Mononuclear cell (primary cell): Measurements from ENCODE around the gene ZNF12. TPM values are rescaled to one million over a fixed set of nuclear protein-coding genes. Genes with fewer than 3 reads are reported as not detected.

ENCODE experiments used
- H3K27me3 ChIP-seq: 2 replicates; pipeline ENCODE4 v1.6.0; 2011; ENCODE audit warnings: low read length, control low read depth; ENCODE audit not compliant: insufficient read depth
- H3K4me1 ChIP-seq: 2 replicates; pipeline ENCODE4 v1.5.1; 2011; ENCODE audit warnings: mild to moderate bottlenecking, low read length, control low read depth; ENCODE audit not compliant: insufficient read depth
- H3K4me3 ChIP-seq: 2 replicates; pipeline ENCODE4 v1.5.1; 2011; ENCODE audit warnings: mild to moderate bottlenecking, low read length, moderate library complexity
- H3K9me3 ChIP-seq: 2 replicates; pipeline ENCODE4 v1.5.1; 2011; ENCODE audit warnings: low read depth, mild to moderate bottlenecking, control low read depth, low read length
- total RNA-seq: library from RNA; depleted of rRNA; stranded (reverse); fragments of >200 nt; gene quantifications from one replicate; pipeline ENCODE4 v1.2.3, GENCODE V29; 2012

ZNF12 gene
- total RNA-seq, 1 donor, result 17.0 TPM

DNA sequence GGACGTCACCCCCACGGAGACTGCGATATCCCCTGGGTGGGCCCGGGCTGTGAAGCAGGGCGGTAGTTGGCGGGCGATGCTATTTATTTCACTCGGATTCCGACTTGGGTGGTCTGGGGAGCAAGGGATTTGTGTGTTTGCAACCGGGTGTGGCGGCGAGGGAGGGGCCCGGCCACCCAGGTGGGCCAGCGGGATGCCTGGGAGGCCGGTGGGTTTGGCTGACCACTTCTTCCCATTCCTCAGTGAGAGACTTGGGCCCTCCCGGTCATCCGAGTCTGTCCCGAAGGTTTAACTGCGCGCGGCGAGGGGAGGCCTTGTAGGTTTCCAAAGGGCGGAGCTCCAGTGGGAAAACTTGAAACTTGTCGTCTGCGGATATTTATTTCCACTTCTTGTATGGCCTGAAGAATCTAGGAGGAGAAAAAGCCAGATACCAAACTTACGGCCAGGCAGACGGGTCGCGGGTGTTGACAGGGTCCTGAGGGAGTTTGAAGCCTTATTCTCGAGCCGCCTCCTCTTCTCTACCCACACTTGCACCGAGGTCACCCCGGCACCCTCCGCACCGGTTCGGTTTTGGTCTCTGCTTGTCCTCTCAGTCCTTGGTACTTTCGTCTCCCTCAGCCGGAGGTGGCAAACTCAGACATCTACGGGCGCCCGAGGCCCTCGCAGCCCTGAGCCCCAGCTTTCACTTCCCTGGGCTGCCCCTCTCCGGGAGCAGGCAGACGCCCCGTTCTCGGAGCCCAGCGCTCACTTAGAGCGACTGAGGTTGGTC is 51.7 kb downstream of the ZNF12 start:
- no peak overlapping the region for H3K4me3 ChIP-seq
- H3K9me3 ChIP-seq, result no peaks in the 10 kb centered on the region
- no peaks in the 10 kb centered on the region for H3K27me3 ChIP-seq
- H3K4me1 ChIP-seq, result no peaks in the 10 kb centered on the region

DNA sequence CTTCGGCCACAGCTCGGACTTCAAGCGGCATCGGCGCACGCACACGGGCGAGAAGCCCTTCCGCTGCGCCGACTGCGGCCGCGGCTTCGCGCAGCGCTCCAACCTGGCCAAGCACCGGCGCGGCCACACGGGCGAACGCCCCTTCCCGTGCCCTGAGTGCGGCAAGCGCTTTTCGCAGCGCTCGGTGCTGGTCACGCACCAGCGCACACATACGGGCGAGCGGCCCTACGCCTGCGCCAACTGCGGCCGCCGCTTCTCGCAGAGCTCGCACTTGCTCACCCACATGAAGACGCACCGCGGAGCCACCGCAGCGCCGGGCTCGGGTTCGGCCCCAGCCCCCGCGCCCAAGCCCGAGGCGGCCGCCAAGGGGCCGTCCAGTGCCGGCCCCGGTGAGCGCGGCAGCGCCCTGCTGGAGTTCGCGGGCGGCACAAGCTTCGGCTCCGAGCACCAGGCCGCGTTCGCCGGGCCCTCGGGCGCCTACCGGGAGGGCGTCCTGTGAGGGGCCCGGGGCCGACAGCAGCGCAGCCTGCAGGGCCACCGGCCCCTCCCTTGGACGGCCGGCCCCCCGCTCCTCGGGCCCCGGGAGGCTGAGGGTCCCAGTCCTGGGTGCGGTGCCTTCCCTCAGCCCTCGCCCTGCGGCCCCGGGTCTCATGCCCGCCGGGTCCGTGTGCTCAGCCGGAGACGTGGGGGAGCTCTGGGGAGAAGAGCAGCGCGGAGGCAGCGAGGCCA is 52.5 kb downstream of the ZNF12 start:
- no peaks in the 10 kb centered on the region for H3K9me3 ChIP-seq
- no peaks in the 10 kb centered on the region for H3K4me1 ChIP-seq
- H3K4me3 ChIP-seq, result no peak overlapping the region
- H3K27me3 ChIP-seq, result no peaks in the 10 kb centered on the region

- no peak overlapping the region for H3K4me3 ChIP-seq
- H3K27me3 ChIP-seq, result no peaks in the 10 kb centered on the region
- H3K4me1 ChIP-seq, result no peaks in the 10 kb centered on the region
- H3K9me3 ChIP-seq, result no peaks in the 10 kb centered on the region
Measured at GRCh38 chr7:6653071-6654003, 53.4 kb downstream of the ZNF12 start.

DNA sequence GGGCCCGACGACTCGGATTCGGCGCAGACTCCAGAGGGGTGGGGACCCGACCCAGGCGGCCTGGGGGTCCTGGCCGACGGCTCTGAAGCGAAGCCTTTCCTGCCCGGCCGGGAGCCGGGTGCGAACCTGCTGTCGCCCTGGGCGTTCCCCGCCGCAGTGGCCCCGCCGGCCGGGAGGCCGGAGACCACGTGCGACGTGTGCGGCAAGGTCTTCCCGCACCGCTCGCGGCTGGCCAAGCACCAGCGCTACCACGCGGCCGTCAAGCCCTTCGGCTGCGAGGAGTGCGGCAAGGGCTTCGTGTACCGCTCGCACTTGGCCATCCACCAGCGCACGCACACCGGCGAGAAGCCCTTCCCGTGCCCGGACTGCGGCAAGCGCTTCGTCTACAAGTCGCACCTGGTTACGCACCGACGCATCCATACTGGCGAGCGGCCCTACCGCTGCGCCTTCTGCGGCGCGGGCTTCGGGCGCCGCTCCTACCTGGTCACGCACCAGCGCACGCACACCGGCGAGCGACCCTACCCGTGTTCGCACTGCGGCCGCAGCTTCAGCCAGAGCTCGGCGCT is 54.2 kb downstream of the ZNF12 start:
- H3K4me3 ChIP-seq, result no peak overlapping the region
- H3K9me3 ChIP-seq, result no peaks in the 10 kb centered on the region
- H3K27me3 ChIP-seq, result no peaks in the 10 kb centered on the region
- H3K4me1 ChIP-seq, result no peaks in the 10 kb centered on the region

DNA sequence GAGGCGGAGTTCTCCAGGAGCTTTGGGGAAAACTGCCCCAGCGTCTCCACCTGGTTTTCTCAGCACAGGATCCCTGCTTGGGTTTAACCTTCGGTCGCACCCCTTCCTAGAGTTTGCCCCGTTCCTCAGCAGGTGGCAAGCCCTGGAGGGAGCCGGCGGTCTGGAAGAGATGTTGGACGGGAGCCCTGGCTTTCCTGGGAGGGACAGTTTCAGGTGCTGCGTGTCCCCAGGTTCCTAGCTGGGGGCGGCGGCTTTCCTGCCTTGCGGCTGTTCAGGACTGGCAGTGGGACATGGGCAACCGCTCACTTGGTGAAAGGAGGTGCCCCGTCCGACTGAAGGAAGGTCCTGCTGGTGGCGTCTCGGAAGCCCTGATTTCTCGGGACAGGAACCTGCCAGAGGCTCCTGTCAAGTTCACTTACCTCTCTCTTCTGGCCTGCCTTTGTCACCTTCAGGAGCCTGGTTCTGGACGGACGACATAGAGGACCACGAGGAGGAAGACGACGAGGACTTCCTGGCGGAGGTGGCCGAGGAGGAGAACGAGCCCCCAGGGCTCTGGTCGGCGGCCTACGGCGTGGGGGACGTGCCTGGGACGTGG is 54.8 kb downstream of the ZNF12 start:
- Histone ChIP-seq H3K9me3 (no peaks in the 10 kb centered on the region), H3K4me1 (no peaks in the 10 kb centered on the region), H3K27me3 (no peaks in the 10 kb centered on the region), H3K4me3 (no peak overlapping the region)

GRCh38 chr7:6650521-6651011 is 56.2 kb downstream of the ZNF12 start:
- H3K27me3 ChIP-seq, result no peaks in the 10 kb centered on the region
- no peaks in the 10 kb centered on the region for H3K4me1 ChIP-seq
- no peak overlapping the region for H3K4me3 ChIP-seq
- H3K9me3 ChIP-seq, result no peaks in the 10 kb centered on the region

GRCh38 chr7:6650086-6650485 is 56.7 kb downstream of the ZNF12 start:
- H3K4me3 ChIP-seq, result no peak overlapping the region
- H3K4me1 ChIP-seq, result no peaks in the 10 kb centered on the region
- H3K9me3 ChIP-seq, result no peaks in the 10 kb centered on the region
- no peaks in the 10 kb centered on the region for H3K27me3 ChIP-seq

DNA sequence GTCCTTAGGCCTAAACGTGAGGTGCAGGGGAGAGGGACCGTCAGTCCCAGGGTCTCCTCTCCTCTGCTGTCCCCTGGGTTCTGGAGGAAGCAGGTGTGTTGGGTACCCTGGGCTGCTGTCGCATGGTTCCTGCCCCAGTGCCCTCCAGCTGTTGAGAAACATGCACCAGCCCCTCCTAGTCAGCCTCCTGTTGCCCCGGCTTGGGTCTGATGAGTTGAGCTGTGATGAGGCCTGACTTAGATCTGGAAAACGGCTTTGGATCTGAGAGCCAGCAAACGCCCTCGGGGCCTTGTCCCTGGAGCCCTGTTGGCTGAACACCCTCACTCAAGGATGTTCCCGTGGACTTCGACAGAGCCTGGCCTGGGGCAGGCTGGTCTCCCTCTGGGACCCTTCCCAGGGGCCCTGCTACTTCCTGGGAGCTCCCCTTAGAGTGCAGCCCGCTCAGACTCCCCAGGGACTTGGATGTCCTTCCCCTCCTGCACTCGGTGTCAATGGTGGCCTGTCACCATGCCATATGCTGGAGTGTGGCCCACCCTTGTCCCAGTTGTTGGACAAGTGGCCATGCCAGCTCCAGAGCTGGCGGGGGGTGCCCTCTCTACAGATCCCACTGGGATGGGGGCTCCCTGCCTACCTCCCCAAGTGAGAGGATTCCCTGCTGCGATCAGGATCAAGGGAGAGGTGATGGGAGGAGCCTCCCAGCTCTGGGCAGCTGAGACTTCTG is 57.3 kb downstream of the ZNF12 start:
- Histone ChIP-seq H3K9me3 (no peaks in the 10 kb centered on the region), H3K27me3 (no peaks in the 10 kb centered on the region), H3K4me1 (no peaks in the 10 kb centered on the region), H3K4me3 (no peak overlapping the region)

DNA sequence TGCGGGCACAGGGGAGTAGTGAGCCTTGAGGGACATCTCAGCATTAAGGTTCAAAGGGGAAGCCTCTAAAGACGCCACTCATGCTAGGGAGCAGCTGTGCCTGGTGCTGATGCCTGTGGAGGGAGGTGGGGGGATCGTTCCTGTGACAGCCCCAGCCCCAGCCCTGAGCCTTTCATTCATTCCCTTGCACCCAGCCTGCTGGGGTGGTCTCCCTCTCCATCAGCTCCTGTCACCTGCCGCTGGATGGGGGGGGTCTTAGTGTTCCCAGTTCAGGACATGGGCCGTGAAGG is 58.0 kb downstream of the ZNF12 start:
- Histone ChIP-seq H3K4me3 (no peak overlapping the region), H3K27me3 (no peaks in the 10 kb centered on the region), H3K4me1 (no peaks in the 10 kb centered on the region), H3K9me3 (no peaks in the 10 kb centered on the region)

GRCh38 chr7:6648066-6648814 is 58.5 kb downstream of the ZNF12 start:
- Histone ChIP-seq H3K4me1 (no peaks in the 10 kb centered on the region), H3K9me3 (no peaks in the 10 kb centered on the region), H3K4me3 (no peak overlapping the region), H3K27me3 (no peaks in the 10 kb centered on the region)

GRCh38 chr7:6647541-6647940 is 59.2 kb downstream of the ZNF12 start:
- Histone ChIP-seq H3K4me1 (no peaks in the 10 kb centered on the region), H3K4me3 (no peak overlapping the region), H3K27me3 (no peaks in the 10 kb centered on the region), H3K9me3 (no peaks in the 10 kb centered on the region)

DNA sequence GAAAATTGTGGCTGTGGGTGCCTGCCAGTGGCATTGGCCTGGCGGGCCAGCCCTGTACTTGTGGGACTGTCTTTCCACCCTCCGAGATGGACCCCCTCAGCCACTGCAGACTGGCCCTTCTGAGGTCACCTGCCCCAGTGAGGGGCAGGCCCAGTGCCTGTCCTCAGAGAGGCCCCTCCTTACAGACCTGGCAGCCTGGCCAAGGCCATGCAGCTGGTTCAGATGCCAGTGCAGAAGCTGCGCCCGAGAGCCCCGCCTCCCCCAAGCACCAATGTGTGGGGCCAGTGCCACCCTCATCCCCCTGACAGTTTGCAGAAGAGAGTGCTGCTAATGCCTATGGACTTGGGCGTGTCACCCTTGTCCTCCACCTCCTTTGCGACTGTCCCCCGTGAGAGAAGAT is 59.7 kb downstream of the ZNF12 start:
- Histone ChIP-seq H3K27me3 (no peaks in the 10 kb centered on the region), H3K4me3 (no peak overlapping the region), H3K4me1 (no peaks in the 10 kb centered on the region), H3K9me3 (no peaks in the 10 kb centered on the region)

GRCh38 chr7:6646465-6646864 is 60.3 kb downstream of the ZNF12 start:
- H3K27me3 ChIP-seq, result no peaks in the 10 kb centered on the region
- no peaks in the 10 kb centered on the region for H3K9me3 ChIP-seq
- H3K4me1 ChIP-seq, result no peaks in the 10 kb centered on the region
- no peak overlapping the region for H3K4me3 ChIP-seq
